ENCODE results near the gene FPR3.

FPR3 gene

GRCh38 chr19:51807111-51807701, 12.2 kb downstream of the FPR3 start:
- DNase-seq (ENCODE audit: low spot score), result no peak

DNA sequence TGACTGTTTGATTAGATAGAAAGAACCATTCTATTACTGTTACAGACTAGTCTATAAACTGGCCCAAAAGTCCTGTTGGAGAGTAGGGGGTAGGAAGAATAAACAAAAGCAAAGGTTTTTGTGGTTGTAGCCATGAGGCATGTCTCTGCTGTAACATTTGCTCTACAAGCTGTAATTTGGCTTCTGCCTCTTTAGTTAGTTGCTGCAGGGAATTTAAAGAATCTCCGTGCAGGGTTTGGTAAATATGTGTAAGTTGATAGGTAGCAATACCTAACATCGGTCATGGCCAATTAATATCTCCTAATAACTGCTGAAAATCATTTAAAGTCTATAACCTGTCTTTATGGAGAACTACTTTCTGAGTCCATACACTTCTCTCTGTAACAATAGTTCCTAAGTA, 13.0 kb downstream of the FPR3 start:
- no peak for DNase-seq (ENCODE audit: low spot score)

- no peak for DNase-seq (ENCODE audit: low spot score)
Observed at GRCh38 chr19:51808333-51808986, 13.5 kb downstream of the FPR3 start.

GRCh38 chr19:51809787-51810186, 14.8 kb downstream of the FPR3 start:
- DNase-seq (ENCODE audit: low spot score), result no peak

DNA sequence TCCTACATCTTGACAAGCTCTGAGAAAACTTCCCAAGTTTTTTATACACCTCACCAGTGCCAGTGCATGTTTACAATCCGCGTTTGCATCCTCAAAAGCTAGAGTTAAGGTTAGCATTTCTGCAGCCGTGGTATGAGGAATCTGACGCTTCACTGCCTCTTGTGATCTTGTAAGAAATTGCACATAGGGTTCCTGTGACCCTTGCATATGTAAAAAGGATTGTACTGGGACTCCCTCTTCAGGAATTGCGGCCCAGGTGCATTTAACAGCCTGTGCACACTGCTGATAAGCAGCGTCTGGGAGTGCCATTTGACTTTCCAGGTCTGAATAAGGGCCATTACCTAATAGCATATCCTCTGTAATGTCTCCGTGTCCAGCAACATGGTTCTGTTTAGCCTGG, 15.3 kb downstream of the FPR3 start:
- no peak for DNase-seq (ENCODE audit: low spot score)

DNA sequence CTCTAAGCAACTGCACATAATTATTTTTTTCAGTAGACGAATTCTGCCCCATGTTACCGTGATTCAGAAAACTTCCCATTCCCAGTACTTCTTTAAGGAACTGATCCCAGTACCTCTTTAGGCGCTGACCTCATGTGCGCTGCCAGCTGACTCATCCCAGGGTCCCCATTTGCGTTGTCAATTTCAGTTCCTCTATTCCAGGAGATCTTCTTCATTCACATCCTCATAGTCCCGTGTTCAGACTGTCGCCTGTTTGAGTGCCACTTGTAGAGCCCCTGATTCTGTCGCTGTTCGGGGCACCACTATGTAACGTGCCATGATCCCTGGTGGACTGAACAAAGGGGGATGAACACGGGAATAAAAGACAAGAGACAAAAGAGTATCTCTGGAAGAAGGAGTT, 16.4 kb downstream of the FPR3 start:
- no peak for DNase-seq (ENCODE audit: low spot score)

- no peak for DNase-seq (ENCODE audit: low spot score)
Observed at GRCh38 chr19:51815043-51815442, 20.1 kb downstream of the FPR3 start.

- no peak for DNase-seq (ENCODE audit: low spot score)
Observed at GRCh38 chr19:51816711-51817110, 21.8 kb downstream of the FPR3 start.

- no peak for DNase-seq (ENCODE audit: low spot score)
Observed at GRCh38 chr19:51820011-51820410, 25.1 kb downstream of the FPR3 start.

GRCh38 chr19:51820831-51821446, 26.0 kb downstream of the FPR3 start:
- no peak for DNase-seq (ENCODE audit: low spot score)

- no peak for DNase-seq (ENCODE audit: low spot score)
Observed at GRCh38 chr19:51821456-51821855, 26.5 kb downstream of the FPR3 start.

- no peak for DNase-seq (ENCODE audit: low spot score)
Observed at GRCh38 chr19:51821921-51822320, 27.0 kb downstream of the FPR3 start.

GRCh38 chr19:51822325-51822724, 27.4 kb downstream of the FPR3 start:
- no peak for DNase-seq (ENCODE audit: low spot score)

DNA sequence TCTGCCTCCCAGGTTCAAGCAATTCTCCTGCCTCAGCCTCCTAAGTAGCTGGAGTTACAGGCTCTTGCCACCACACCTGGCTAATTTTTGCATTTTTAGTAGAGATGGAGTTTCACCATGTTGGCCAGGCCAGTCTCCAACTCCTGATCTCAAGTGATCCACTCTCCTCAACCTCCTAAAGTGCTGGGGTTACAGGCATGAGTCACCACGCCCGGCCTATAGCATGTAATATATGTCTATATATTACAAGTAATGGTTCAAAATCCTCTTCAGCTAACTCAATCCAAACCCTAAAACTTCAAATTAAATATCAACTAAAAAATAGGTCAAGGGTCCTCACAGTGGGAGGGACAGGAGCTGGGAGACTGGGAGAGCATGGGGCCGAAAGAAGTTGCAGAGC, 28.0 kb downstream of the FPR3 start:
- no peak for DNase-seq (ENCODE audit: low spot score)

GRCh38 chr19:51824281-51825005, 29.5 kb downstream of the FPR3 start:
- DNase-seq (ENCODE audit: low spot score), result no peak

GRCh38 chr19:51830274-51830673, 35.3 kb downstream of the FPR3 start:
- no peak for DNase-seq (ENCODE audit: low spot score)

- no peak for DNase-seq (ENCODE audit: low spot score)
Observed at GRCh38 chr19:51837145-51837544, 42.2 kb downstream of the FPR3 start.

GRCh38 chr19:51861870-51862622, 67.1 kb downstream of the FPR3 start:
- no peak for DNase-seq (ENCODE audit: low spot score)

DNA sequence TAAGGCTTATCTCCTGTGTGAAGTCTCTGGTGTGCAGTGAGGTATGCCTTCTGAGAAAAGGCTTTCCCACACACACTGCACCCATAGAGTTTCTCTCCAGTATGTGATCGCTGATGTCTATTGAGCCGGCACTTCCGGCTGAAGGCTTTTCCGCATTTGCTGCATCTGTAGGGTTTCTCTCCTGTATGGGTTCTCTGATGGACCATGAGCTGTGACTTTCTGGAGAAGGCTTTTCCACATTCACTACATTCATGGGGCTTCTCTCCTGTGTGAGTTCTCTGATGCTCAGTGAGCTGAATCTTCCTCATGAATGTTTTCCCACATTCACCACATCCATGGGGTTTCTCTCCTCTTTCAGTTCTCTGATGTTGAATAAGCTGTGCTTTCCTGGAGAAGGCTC, 78.1 kb downstream of the FPR3 start:
- DNase-seq (ENCODE audit: low spot score), result no peak

All from HuH-7 (cell line).